ENCODE results near the gene RANBP3L.
"Not testable (repeated sequence)": the region's sequence is repeated elsewhere in the genome, so short reads cannot be mapped to it uniquely, and the experiment has no call there.

RANBP3L gene

DNA sequence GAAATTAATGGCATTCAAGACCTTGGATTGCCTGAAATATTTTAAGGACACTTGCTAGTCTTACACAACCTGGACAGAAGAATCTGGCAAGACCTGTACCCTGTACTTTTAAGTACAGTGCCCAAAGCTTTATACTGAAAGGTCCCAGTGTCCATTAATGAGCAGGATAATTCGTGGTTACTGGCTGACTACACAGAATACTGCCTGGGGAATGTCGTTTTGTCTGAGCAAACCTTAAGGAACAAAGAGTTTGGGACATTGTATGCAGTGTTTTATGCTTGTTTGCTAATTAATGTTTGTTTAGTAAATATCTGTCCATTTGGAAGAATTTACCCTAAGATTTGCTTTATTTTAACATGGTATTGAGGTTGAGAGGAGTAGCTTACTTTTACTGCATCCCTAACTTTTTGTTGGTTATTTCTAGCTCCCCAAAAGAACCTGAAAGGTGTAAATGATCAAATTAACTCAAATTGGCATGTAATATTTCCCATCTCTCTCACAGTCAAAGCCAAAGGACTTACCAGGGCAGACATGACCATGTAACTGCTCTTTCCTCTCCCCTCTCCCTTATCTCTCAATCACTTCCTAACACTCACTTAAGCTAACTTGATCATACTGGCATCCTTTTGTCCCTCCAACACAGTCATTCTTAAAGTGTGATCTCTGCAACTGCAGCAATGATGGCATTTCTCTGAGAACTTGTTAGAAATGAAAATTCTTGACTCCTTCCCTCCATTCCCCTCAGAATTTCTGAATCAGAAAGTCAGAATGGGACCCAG, 15.7 kb downstream of the RANBP3L start:
- no peak for DNase-seq

DNA sequence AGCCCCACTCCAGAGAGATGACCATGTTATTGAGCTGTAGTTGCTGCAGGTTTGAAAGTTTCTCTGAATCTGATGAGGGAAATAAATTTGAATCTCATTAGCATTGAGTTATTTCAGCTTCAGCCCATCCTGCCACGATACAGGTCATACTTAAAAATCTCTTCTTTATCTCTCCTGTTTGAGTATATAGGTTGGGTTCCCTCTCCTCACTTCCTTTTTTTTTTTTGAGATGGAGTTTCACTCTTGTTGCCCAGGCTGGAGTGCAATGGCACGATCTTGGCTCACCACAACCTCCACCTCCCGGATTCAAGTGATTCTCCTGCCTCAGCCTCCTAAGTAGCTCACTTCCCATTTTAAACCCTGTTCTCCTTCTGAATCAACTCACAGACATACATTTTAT, 17.9 kb downstream of the RANBP3L start:
- not testable (repeated sequence) for DNase-seq

DNA sequence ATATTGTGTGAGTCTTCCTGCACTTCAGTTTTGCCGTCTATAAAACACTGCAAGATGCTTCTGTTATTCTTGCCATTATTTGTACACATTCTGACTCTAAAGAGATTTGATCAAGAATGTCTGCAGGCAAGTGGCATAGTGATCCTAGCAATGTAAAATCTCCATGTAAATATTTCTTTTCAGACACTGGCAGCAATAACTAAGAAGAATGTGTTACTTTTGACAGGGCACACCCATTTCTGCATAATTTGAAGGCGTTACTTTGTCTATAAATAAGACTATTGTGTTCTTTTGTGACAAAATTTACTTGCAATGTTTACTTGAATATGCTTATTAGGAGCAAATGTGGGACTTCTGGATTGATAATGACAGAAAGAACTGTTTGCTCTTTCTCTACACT, 20.1 kb downstream of the RANBP3L start:
- DNase-seq = no peak

DNA sequence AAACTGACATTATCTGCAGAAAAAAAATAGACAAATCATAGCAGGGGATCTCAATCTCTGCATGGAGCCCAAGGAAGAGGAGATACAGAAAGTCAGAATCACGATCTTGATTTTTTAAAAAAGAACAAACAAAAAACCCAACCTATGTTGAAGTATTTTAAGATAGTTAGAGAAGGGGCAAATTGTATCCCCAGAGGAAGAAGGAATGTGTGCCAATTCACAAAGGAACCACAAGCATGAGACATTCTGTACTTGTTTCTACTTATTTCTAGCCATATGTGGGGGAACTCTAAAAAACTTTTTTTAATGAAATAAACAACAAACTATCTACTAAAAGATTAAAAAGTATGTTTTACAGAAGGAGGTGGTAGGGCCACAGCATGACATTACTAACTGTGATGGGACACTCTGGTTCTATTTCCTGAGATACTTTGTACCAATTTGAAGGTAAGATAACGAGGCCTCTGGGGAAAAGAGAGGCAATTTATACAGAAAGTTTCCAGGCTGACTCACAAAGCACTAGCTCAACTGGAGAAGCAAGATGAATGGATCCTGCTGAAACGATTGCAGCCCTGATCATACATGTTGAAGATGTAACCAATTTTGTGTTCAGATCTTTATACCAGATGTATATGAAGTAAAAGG, 22.5 kb downstream of the RANBP3L start:
- no peak for DNase-seq

DNA sequence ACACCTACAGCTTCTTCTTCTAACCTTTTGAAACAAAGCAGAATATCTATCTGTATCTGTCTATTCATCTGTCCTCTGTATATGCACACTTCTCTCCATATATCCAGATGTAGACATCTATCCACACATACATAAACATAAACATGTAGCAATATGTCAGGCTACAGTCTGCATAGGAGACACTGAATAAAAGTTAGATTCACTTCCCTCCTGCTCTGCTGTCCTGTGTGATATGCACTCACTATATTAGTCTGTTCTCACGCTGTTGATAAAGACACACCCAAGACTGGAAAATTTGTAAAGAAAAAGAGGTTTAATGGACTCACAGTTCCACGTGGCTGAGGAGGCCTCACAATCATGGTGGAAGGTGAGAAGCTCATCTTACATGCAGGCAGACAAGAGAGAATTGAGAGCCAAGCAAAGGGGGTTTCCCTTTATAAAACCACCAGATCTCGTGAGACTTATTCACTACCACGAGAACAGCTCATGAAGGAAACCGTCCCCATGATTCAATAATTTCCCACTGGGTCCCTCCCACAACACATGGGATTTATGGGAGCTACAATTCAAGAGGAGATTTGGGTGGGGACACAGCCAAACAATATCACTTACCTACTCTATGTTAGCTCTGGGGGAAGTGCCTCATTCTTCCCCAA, 24.1 kb downstream of the RANBP3L start:
- no peak for DNase-seq

DNA sequence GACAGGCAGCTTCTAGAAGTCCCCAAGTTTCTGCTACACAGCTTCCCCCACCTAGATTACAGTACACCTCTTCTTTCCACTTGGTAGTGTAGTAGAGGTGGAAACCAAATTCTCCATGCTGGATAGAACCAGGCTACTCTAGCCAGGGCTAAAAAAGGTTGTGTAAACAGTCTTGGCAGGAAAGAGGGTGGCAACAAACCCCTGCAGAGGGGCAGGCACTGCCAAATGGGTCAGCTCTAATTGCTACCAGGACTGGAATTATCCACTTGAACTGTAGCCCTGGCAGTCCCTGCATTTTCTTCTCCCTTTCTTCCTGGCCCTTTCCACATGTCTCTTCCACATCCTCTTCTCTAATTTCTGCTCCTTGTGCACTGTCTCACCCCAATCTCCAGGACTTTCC, 24.8 kb downstream of the RANBP3L start:
- DNase-seq = no peak

DNA sequence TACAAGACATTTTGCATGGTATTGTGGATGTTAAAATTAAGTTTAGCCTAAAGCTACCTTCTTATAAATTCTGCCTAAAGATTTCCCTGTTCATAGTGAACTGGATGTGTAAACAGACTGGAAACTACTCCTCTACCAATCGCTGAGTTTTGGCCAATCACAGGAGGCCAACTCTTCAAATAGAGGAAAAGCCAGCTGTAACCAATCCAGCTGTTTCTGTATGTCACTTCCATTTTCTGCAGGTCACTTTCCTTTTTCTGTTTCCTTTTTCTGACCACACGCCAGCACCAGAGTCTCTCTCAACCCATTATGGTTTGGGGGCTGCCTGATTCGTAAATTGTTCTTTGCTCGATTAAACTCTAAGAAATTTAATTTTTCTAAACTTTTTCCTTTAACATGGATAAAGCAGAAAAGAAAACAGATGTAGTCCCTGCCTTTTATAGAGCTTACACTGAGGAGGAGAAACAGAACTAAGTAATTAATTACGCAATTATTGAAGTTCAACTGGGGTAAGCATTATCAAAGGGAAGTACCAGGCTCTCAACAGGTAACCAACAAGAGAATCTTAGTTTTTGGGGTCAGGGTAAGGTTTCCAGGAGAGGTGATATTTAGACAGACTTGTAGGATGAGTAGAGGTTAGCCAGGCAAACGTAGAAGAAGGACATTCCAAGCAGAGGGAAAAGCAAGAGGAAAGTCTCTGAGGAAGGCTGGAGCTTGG, 27.7 kb downstream of the RANBP3L start:
- peak in 1 of 2 donors; percentile 5 for DNase-seq

DNA sequence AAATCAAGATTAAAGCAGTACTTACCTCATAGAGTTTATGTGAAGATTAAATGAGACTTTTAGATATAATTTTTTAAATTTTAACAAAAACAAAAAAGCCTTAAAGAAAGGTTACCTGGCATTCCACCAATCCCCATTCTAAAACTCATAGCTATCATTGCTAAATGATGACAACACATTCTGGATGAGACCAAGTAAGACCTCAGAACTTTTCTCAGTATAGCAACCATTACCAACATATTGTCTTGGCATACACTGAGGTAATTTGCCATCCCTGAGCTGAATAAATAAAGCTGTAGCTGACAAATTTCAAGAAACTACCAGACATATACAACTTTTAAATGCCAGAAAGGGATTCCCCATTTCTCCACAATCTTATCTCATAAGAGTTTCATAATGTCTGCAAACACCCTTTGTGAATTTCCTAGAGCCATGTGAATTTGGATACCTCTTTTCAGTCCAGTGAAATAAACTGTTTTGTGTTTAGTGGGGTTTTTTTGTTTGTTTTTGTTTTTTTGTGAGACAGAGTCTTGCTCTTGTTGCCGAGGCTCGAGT, 29.5 kb downstream of the RANBP3L start:
- DNase-seq = no peak

DNA sequence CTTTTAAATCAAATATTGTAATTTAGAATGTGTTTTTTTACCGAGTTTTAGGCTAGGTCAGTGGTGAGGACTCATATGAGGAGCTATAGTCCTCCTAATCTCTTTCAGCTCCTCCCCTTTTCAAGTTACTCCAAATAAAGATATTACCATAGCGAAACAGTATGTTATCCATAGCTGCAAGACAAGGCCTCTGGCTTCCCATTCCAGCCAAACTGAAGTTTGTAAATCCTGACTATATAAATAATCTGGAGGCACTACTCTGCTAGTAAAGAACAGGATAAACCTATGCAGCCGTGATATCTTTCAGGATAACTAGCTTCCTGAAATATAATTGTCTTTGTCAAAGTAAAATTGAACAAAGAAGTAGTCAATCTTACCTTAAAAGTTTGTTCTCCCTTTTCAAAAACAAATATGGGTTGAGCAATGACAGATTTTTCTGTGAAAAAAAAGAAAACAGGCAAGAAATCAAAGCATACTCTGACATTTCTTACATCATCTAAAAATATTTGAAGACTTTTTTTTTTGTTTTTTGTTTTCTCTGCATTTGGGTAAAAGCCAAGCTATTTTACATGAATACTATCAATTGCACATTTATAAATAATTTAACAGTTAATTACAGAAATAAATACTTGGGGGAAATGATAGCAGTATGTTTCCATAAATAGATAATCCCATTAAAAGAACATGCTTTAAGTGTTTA, 30.7 kb downstream of the RANBP3L start:
- DNase-seq = no peak

DNA sequence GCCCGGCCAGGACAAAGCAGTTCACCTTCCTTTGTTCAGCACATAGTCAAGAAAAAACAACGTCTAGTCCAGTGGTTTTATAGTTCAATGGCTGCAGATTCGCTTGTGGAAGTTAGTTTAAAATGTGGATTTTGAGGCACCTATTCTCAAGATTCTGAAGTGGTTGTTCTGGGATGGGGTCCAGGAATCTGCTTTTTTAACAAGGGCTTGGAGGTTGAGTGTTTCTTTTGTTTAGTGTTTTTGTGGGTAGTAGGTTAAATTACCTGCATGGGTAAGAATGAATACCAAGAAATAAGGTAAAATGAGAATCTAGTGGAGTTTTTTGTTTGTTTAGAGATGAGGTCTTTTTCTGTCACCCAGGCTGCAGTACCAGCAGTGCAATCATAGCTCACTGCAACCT, 31.5 kb downstream of the RANBP3L start:
- DNase-seq = no peak

DNA sequence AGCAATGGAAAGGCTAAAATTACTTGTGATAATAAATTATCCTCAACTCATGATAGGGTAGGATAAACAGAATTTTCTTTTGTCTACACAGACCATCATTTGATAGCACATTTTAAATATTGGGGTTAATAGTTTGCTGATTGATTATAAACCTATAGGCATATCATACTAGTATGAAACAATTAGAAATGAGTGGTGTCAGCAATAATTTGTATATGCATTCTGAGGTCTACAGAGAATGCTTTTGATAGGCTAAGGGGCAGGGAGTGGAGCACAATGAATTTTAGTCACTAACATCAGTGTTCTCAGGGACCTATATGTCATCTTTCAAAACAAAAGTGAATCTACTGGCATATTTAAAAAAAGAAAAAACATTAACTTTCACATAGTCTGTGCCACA, 32.2 kb downstream of the RANBP3L start:
- DNase-seq = no peak

DNA sequence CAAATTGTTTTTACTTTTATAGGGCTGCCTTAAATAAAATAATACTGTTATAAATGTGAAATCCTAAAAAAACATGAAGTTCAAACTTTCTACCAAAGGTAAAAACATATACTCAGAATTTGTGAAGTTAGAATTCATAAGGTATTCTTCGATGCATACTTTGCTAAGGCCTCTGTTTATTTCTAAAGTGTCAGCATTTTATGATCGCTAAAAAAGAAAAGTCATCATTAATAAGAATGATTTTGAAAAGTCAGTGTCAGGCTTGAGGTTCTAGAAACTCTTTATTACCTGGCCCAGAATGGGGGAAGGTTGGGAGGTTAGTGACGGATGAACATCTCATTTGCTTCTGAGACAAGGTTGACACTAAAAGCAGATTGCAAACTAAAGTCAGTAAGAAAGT, 33.8 kb downstream of the RANBP3L start:
- DNase-seq = no peak

DNA sequence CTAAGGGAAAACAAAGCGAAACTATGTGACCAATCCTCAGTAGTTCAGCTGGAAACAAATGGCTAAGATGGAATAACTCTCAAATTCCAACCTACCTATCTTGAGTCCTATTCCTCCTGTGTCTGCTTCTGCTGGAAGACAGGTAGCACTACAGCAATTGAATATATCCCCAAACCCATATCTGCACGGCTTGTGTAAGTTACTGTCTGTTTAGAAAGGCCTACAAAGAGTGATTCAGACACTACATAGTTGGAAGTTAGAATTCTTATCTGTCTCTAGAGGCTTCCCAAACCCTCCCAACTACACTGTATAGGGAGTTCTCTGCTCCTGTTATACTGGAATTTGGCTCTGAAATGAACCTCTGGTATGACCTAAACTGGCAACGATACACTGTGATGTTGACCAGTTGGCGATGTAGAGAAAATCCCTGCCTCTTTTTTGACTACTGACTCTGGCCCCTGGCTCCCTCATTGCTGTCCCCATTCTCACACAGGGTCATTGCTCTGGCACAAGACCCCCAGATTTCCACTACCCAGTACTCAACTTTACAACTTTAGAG, 37.4 kb downstream of the RANBP3L start:
- DNase-seq = no peak

DNA sequence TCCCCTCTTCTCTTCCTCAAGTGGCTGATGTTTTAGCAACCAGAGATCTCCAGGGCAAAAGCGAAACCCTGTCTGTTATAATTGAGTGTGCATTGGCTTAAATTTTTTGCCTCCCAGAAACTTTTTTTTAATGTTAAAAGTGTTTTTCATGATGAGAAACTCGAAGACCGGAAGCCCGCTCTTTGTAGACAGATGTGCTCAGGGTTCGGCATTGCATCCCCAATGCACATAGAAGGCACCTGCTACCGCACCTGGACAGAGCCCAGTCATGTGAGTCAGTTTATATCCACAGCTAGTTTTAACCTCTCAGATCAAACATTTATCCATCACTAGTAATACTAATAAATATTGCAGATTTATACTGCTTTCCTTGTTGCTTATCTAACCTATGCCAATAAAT, 40.5 kb downstream of the RANBP3L start:
- no peak for DNase-seq

DNA sequence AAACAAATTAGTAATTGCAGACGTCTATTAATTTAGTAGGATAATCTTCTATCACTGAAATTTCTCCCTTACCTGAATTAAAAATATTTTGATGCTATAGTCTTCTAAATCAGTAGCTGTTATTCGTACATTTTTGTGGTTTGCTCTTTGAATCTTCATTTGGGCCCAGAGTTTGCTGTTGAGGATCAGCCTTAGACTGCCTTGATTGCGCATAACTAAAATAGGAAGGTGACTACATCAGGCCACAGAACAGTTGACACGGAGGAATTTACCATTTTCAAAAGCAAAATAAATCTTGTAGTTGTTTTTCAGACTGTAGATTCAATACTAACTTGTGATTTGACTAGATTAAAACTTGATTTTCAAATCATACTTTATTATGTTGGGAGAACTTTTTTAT, 48.1 kb downstream of the RANBP3L start:
- no peak for DNase-seq

DNA sequence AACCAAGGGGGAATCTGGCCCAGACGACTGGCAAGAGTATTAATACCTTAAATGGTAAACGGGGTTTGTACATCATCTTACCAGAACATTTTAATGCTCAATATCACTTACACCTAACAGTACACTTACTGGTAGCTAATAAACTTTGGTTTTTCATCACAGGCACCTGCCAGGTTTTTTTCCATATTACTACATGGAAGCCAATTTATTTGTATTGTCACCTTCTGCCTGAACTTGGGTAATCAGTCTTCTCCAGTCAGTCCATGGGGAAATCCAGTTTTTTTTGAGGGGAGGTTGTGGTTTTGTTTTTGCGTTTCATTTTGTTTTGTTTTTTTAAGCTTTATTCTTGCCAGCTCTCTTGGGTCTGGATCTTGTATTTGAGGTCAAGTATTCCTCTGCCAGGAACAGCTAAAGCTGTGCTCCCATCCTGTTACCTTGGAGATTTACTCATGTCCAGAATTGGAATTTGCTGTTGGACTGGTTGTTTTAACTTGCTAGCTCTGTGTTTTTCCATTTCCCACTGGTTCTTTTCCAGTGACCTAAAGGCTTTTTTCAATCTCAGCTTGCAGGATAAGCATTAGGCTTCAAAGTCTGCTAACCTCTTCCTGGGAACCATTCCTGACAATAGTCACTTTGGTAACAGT, 48.9 kb downstream of the RANBP3L start:
- DNase-seq = no peak

DNA sequence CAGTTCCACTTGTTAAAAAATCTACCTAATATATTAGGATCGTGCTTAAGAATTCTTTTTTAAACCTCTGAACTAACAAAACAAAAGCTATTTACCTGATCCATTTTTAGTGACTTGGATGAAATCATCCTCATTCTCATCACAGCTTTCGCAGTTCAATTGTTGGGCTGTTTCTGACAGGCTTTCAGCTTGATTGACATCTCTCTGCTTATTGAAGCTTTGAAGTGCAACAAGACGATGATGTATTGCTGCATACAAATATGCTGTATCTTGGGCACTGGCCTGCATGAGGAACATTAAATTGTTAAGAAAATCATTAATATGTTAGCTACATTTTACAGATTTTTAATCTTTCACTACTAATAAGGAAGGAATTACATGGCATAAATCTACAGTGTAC, 50.5 kb downstream of the RANBP3L start:
- no peak for DNase-seq

DNA sequence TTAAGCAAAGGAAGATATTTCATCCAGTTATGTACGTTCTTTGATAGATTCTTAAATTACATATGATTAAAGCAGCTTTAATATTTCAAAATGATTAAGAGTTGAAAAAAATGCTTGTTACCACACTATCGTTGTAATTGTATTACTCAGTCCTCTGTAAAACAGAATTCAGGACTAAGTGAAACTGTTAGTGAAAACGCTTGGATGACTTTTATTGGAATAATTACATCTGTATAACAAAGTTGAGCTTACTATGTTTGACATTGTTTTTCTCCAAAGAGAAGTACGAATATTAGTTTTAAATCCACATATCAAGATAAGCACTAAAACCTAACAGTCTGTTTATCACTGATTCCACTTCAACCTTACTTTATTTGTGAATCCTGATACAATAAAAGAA, 51.3 kb downstream of the RANBP3L start:
- no peak for DNase-seq

DNA sequence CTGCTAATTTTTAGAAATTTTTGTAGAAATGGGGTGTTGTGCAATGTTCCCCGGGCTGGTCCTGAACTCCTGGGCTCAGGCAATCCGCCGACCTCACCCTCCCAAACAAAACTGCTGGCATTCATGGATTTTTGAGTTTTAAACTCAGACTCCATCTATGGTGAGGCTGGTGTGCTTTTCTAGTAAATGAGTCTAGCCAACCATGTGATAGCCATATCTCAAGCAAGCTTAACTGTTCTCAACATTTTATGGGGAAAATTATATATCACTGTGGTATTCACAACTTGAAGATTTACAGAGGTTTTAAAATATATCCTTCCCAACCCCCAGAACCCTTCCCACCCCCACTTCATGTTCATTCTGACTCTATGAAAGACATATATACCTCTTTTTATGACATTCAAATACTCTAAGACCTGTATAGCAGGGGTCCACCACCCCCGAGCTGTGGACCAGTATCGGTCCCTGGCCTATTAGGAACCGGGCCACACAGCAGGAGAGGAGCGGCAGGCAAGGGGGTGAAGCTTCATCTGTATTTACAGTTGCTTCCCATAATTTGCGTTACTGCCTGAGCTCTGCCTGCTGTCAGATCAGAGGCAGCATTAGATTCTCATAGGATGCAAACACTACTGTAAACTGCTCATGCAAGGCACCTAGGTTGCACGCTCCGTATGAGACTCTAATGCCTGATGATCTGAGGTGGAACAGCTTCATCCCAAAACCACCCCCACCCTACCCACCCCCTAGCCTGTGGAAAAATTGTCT, 55.5 kb downstream of the RANBP3L start:
- DNase-seq = no peak

DNA sequence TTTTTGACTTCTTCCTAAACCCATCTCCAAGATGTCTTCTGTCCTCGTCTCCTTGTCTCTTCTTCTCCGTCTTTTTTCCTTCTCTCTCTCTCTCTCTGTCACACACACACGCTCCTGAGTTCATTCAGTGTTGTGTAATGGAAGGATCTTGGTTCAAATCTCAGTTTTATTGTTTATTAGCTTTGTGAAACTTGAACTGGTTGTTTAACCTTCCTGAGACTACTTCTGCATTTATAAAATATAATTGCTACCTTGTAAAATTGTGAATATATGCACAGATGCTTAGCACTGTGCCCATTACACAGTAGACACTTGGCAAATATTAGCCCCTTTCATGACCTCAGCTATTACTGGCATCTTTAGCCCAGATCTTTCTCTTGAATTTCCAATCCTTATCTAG, 57.6 kb downstream of the RANBP3L start:
- no peak for DNase-seq

DNA sequence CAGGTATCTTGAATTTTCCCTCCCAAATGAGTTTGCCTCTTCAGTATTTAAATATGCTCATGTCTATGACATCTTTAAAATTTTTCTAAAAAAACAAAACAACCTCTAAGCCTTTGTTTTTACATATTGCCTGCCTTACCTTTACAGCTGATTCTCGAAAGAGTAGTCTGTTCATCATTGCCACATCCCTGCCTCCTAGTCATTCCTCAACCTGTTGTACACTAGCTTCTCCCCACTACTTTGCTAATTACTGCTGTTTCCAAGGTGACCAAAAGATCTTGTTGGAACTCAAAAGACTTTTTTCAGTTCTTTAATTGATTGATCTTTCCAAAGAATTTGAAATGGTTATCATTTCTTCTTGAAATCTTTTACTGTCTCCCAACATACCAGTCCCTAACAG, 58.0 kb downstream of the RANBP3L start:
- DNase-seq = no peak
